ENCODE results near the gene AOAH. TPM values are rescaled to one million over a fixed set of nuclear protein-coding genes. Genes with fewer than 3 reads are reported as not detected.

The AOAH gene
- total and polyA plus RNA-seq, 2 of the 4 experiments (the other 2 are of a cell fraction) = not detected

DNA sequence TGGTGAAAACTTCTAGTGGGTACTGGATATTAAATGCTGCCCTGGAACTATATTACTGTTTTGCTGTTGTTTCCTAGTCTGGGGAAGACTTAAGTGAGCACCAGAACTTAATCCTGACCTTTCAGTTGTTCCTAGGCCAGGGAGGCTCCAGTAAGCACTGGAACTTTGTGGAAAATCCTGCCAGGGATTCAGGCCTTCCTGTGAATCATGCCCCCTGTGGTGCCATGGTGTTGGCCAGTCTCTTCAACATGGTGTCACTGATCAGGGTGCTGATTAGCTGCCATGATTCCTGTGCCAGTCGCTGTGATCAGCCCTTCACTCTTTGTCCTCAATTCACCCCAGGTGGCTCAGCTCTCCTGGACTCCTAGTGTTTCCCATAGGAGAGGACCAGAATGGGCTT is 8.5 kb upstream of the AOAH start:
- DNase-seq (no peak), ATAC-seq (ENCODE audit: low read depth) (no peak)
- intact Hi-C loops (cut with micrococcal nuclease) (no loop called here), in situ Hi-C loops (cut with MboI; ENCODE audit: low sequenced_read_pairs) (no loop called here), dilution Hi-C loops (cut with HindIII; ENCODE audit: low sequenced_read_pairs, unreplicated experiment) (no loop called here)
- no peaks in the 10 kb centered on the region for H4K20me1 ChIP-seq (ENCODE audit: insufficient read depth, low read length)
- no peaks in the 10 kb centered on the region for H3K79me1 ChIP-seq (ENCODE audit: low read depth in 1 of 2, low read length in 2 of 2)
- no peak overlapping the region for H3K27ac ChIP-seq (ENCODE audit: insufficient read depth, low read length)
- H3K4ac ChIP-seq (ENCODE audit: low read depth, low read length) = no peak overlapping the region
- H3K9me3 ChIP-seq (ENCODE audit: control insufficient read depth, insufficient read depth, low read length) = no peaks in the 10 kb centered on the region
- no peaks in the 10 kb centered on the region for H3K4me1 ChIP-seq (ENCODE audit: control insufficient read depth, insufficient read depth, low read length)
- no peak overlapping the region for H2BK15ac ChIP-seq (ENCODE audit: low read depth, low read length)
- no peak overlapping the region for H2AK9ac ChIP-seq (replicated peaks; ENCODE audit: low read depth, low read length, poor library complexity)
- H2BK5ac ChIP-seq (ENCODE audit: low read depth, low read length, poor library complexity, severe bottlenecking) = no peak overlapping the region
- no peak overlapping the region for H3K14ac ChIP-seq (replicated peaks; ENCODE audit: low read depth, low read length)
- no peaks in the 10 kb centered on the region for H3K36me3 ChIP-seq (ENCODE audit: control insufficient read depth, insufficient read depth, low read length)
- no peak overlapping the region for H3K4me2 ChIP-seq (ENCODE audit: low read depth, low read length)
- H2AK5ac ChIP-seq (ENCODE audit: low read depth, low read length) = no peak overlapping the region
- TF ChIP-seq POLR2A (IDR thresholded peaks at IDR 0.05; ENCODE audit: low read depth, low read length) (no peak), SMC3 (IDR thresholded peaks at IDR 0.05; ENCODE audit: low read depth, low read length) (no peak), MAFK (IDR thresholded peaks at IDR 0.05; ENCODE audit: low read depth, low read length) (no peak), FOS (IDR thresholded peaks at IDR 0.05; ENCODE audit: low read depth, low read length) (no peak), CHD1 (IDR thresholded peaks at IDR 0.05; ENCODE audit: low read depth, low read length) (no peak), NFE2L2 (IDR thresholded peaks at IDR 0.05; ENCODE audit: low read depth, low read length) (no peak), MXI1 (IDR thresholded peaks at IDR 0.05; ENCODE audit: borderline replicate concordance, low read depth, low read length) (no peak)
- TF ChIP-seq, protein P1, sequence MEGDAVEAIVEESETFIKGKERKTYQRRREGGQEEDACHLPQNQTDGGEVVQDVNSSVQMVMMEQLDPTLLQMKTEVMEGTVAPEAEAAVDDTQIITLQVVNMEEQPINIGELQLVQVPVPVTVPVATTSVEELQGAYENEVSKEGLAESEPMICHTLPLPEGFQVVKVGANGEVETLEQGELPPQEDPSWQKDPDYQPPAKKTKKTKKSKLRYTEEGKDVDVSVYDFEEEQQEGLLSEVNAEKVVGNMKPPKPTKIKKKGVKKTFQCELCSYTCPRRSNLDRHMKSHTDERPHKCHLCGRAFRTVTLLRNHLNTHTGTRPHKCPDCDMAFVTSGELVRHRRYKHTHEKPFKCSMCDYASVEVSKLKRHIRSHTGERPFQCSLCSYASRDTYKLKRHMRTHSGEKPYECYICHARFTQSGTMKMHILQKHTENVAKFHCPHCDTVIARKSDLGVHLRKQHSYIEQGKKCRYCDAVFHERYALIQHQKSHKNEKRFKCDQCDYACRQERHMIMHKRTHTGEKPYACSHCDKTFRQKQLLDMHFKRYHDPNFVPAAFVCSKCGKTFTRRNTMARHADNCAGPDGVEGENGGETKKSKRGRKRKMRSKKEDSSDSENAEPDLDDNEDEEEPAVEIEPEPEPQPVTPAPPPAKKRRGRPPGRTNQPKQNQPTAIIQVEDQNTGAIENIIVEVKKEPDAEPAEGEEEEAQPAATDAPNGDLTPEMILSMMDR (conservative IDR thresholded peaks at IDR 0.05; ENCODE audit: low read depth, low read length) = no peak
- TF ChIP-seq, protein P2, sequence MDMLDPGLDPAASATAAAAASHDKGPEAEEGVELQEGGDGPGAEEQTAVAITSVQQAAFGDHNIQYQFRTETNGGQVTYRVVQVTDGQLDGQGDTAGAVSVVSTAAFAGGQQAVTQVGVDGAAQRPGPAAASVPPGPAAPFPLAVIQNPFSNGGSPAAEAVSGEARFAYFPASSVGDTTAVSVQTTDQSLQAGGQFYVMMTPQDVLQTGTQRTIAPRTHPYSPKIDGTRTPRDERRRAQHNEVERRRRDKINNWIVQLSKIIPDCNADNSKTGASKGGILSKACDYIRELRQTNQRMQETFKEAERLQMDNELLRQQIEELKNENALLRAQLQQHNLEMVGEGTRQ (IDR thresholded peaks at IDR 0.05; ENCODE audit: low read depth, low read length) = no peak
- TF ChIP-seq, protein P3, sequence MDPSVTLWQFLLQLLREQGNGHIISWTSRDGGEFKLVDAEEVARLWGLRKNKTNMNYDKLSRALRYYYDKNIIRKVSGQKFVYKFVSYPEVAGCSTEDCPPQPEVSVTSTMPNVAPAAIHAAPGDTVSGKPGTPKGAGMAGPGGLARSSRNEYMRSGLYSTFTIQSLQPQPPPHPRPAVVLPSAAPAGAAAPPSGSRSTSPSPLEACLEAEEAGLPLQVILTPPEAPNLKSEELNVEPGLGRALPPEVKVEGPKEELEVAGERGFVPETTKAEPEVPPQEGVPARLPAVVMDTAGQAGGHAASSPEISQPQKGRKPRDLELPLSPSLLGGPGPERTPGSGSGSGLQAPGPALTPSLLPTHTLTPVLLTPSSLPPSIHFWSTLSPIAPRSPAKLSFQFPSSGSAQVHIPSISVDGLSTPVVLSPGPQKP (IDR thresholded peaks at IDR 0.05; ENCODE audit: borderline replicate concordance, low read depth, low read length) = no peak
- H3K23ac ChIP-seq (ENCODE audit: low read depth, low read length) = no peak overlapping the region
- H3K56ac ChIP-seq (ENCODE audit: extremely low read depth, insufficient read depth, low read length) = no peak overlapping the region
- H3K9me1 ChIP-seq (ENCODE audit: insufficient read depth, low read length) = no peaks in the 10 kb centered on the region
- no peak overlapping the region for H2BK20ac ChIP-seq (ENCODE audit: low read depth, low read length)
- no peak overlapping the region for H4K5ac ChIP-seq (ENCODE audit: low read depth, low read length)
- H3K18ac ChIP-seq (ENCODE audit: low read depth, low read length) = no peak overlapping the region
- H4K91ac ChIP-seq (ENCODE audit: insufficient read depth, low read depth, low read length) = no peak overlapping the region
- POLR2A ChIA-PET (ENCODE audit: unreplicated experiment) = no interaction called here
- no peak overlapping the region for H3K9ac ChIP-seq (ENCODE audit: low read depth, low read length)
- no peak overlapping the region for H2BK120ac ChIP-seq (ENCODE audit: low read depth, low read length)
- WGBS, 2 experiments (ENCODE audit: extremely low coverage in 2 of 2, insufficient read length in 1 of 2) = no CpG with 5 or more reads among the region's 1 CpG
- BruUV-seq (replicated peaks) = no TSS peak
- no peak overlapping the region for H3K4me3 ChIP-seq (ENCODE audit: insufficient read depth, low read depth, low read length)
- H3K27me3 ChIP-seq (ENCODE audit: control insufficient read depth, insufficient read depth, low read length) = no peaks in the 10 kb centered on the region
- no peak overlapping the region for H2AFZ ChIP-seq (replicated peaks; ENCODE audit: low read length, poor library complexity)
- no peak overlapping the region for H4K8ac ChIP-seq (ENCODE audit: low read depth in 2 of 2, low read length in 2 of 2)
- CTCF ChIA-PET = no interaction called here

Measured in IMR-90 (cell line).